SK-N-SH (cell line): Measurements from ENCODE around the gene MRFAP1L1. TPM values are rescaled to one million over a fixed set of nuclear protein-coding genes. Genes with fewer than 3 reads are reported as not detected.

Source experiments
- CTCF ChIA-PET: fragments of 300-600, 350-600 bp; formaldehyde crosslinking; extraction: SDS; loops from one replicate; lab custom pipeline; 2021; lab: Yijun Ruan, JAX
- POLR2A ChIA-PET: fragments of 350-600 bp; sonication (Branson Sonifier 250); formaldehyde crosslinking; extraction: SDS; loops from one replicate; lab custom pipeline; 2020; ENCODE audit warnings: antibody characterized with exemption, inconsistent platforms; lab: Yijun Ruan, JAX
- DNase-seq: peaks from one replicate; pipeline ENCODE4 v3.0.0; 2012
- H2AFZ ChIP-seq: fragments of 200-600 bp; sonication (generic); 2 replicates; pipeline ENCODE4 v1.8.1; 2016; ENCODE audit warnings: antibody characterized with exemption, mild to moderate bottlenecking, low read depth
- H3F3A ChIP-seq: fragments of 200-600 bp; sonication (generic); replicated peaks from 2 replicates; pipeline ENCODE3; 2016; ENCODE audit warnings: antibody characterized with exemption, mild to moderate bottlenecking; ENCODE audit not compliant: insufficient read depth
- H3K27ac ChIP-seq, 2 experiments: fragments of 200-500 bp in 1 of 2; fragments of 200-600 bp in 1 of 2; sonication (Bioruptor generic) in 1 of 2; sonication (generic), shearing (Covaris generic) in 1 of 2; 2 replicates each; pipeline versions ENCODE4 v1.5.1 to v1.6.1; 2014 to 2016; ENCODE audit warnings: low read depth in 2 of 2, inconsistent platforms in 1 of 2, low read length in 1 of 2, mild to moderate bottlenecking in 1 of 2, mixed read lengths in 1 of 2
- H3K27me3 ChIP-seq: fragments of 200-600 bp; sonication (generic), shearing (Covaris generic); 2 replicates; pipeline ENCODE4 v1.6.1; 2016; ENCODE audit warnings: mixed run types; ENCODE audit not compliant: insufficient read depth
- H3K36me3 ChIP-seq, 2 experiments: fragments of 200-500 bp in 1 of 2; fragments of 200-600 bp in 1 of 2; sonication (Bioruptor generic) in 1 of 2; sonication (generic) in 1 of 2; replicated peaks in 1 of 2; 2 replicates each; pipeline versions ENCODE3 to v1.5.1; 2014 to 2016; ENCODE audit warnings: low read length in 1 of 2, mild to moderate bottlenecking in 1 of 2; ENCODE audit not compliant: insufficient read depth in 2 of 2, control insufficient read depth in 1 of 2
- H3K4me1 ChIP-seq, 2 experiments: fragments of 200-500 bp in 1 of 2; fragments of 200-600 bp in 1 of 2; sonication (Bioruptor generic) in 1 of 2; sonication (generic), shearing (Covaris generic) in 1 of 2; 2 replicates each; pipeline versions ENCODE4 v1.5.1 to v1.6.1; 2014 to 2016; ENCODE audit warnings: low read depth in 1 of 2, low read length in 1 of 2, mixed run types in 1 of 2; ENCODE audit not compliant: insufficient read depth in 2 of 2, control insufficient read depth in 1 of 2
- H3K4me2 ChIP-seq: fragments of 200-600 bp; sonication (generic), shearing (Covaris generic); 2 replicates; pipeline ENCODE4 v1.6.1; 2017; ENCODE audit warnings: mixed run types
- H3K4me3 ChIP-seq, 2 experiments: fragments of 200-500 bp in 1 of 2; fragments of 200-600 bp in 1 of 2; sonication (Bioruptor generic) in 1 of 2; sonication (generic), shearing (Covaris generic) in 1 of 2; 2 replicates each; pipeline versions ENCODE4 v1.5.1 to v1.8.1; 2014 to 2016; ENCODE audit warnings: low read depth in 2 of 2, inconsistent platforms in 1 of 2, low read length in 1 of 2, mild to moderate bottlenecking in 1 of 2, mixed read lengths in 1 of 2, moderate library complexity in 1 of 2
- H3K79me2 ChIP-seq: fragments of 200-600 bp; sonication (generic); 2 replicates; pipeline ENCODE4 v1.8.1; 2017; ENCODE audit warnings: mild to moderate bottlenecking; ENCODE audit not compliant: insufficient read depth
- H3K9ac ChIP-seq: fragments of 200-600 bp; sonication (generic); 2 replicates; pipeline ENCODE4 v1.6.1; 2017; ENCODE audit warnings: mixed run types
- H3K9me2 ChIP-seq: fragments of 200-600 bp; sonication (generic); 2 replicates; pipeline ENCODE4 v1.6.1; 2017; ENCODE audit warnings: mixed run types
- H3K9me3 ChIP-seq: fragments of 200-600 bp; sonication (generic); 2 replicates; pipeline ENCODE4 v1.6.1; 2017; ENCODE audit warnings: mixed run types, mild to moderate bottlenecking, moderate library complexity
- H4K20me1 ChIP-seq: fragments of 200-600 bp; sonication (generic); 2 replicates; pipeline ENCODE4 v1.6.1; 2017; ENCODE audit warnings: mild to moderate bottlenecking, mixed run types; ENCODE audit not compliant: insufficient read depth
- CHD2 ChIP-seq: fragments of 150-350 bp; IDR thresholded peaks from 2 replicates; pipeline ENCODE4 v1.6.1; 2018; ENCODE audit warnings: low read length; ENCODE audit not compliant: partially characterized antibody
- CTCF ChIP-seq: fragments of 200-600 bp; sonication (generic); IDR thresholded peaks from 2 replicates; pipeline ENCODE4 v1.6.1; 2017; ENCODE audit warnings: antibody characterized with exemption, mild to moderate bottlenecking, moderate library complexity
- ELF1 ChIP-seq: IDR thresholded peaks from 2 replicates; pipeline ENCODE4 v1.4.0; 2012
- EZH2phosphoT487 ChIP-seq: fragments of 200-600 bp; sonication (generic); IDR thresholded peaks from 2 replicates; pipeline ENCODE4 v1.6.1; 2017; ENCODE audit warnings: low read depth, mixed run types, mild to moderate bottlenecking, antibody characterized with exemption, moderate library complexity, borderline replicate concordance
- GABPA ChIP-seq: IDR thresholded peaks from 2 replicates; pipeline ENCODE4 v1.4.0; 2012; ENCODE audit warnings: low read depth, mild to moderate bottlenecking
- MAX ChIP-seq: IDR thresholded peaks from 2 replicates; pipeline ENCODE4 v1.4.0; 2012; ENCODE audit warnings: low read depth
- MXI1 ChIP-seq: IDR thresholded peaks from 2 replicates; pipeline ENCODE4 v1.6.1; 2012; ENCODE audit warnings: mild to moderate bottlenecking, low read depth, low read length, improper control_type of control experiment
- NFIC ChIP-seq: IDR thresholded peaks from 2 replicates; pipeline ENCODE4 v1.4.0; 2012; ENCODE audit warnings: borderline replicate concordance
- RCOR1 ChIP-seq: fragments of 150-350 bp; IDR thresholded peaks from 2 replicates; pipeline ENCODE4 v1.6.1; 2017; ENCODE audit warnings: antibody characterized with exemption, low read length
- REST ChIP-seq: IDR thresholded peaks from 2 replicates; pipeline ENCODE4 v1.6.1; 2012; ENCODE audit warnings: mild to moderate bottlenecking, low read depth, low read length, moderate library complexity
- RFX5 ChIP-seq: IDR thresholded peaks from 2 replicates; pipeline ENCODE4 v1.6.1; 2012; ENCODE audit warnings: mild to moderate bottlenecking, improper control_type of control experiment, low read length
- TCF12 ChIP-seq: IDR thresholded peaks from 2 replicates; pipeline ENCODE4 v1.4.0; 2012
- TEAD4 ChIP-seq: IDR thresholded peaks from 2 replicates; pipeline ENCODE4 v1.4.0; 2012; ENCODE audit warnings: mild to moderate bottlenecking, borderline replicate concordance; ENCODE audit not compliant: insufficient read depth
- USF1 ChIP-seq: IDR thresholded peaks from 2 replicates; pipeline ENCODE4 v1.4.0; 2012; ENCODE audit warnings: low read depth, borderline replicate concordance
- USF2 ChIP-seq: fragments of 150-350 bp; IDR thresholded peaks from 2 replicates; pipeline ENCODE4 v1.6.1; 2017; ENCODE audit warnings: antibody characterized with exemption, low read length, low read depth, borderline replicate concordance
- YY1 ChIP-seq: IDR thresholded peaks from 2 replicates; pipeline ENCODE4 v1.4.0; 2012; ENCODE audit warnings: low read depth, mild to moderate bottlenecking
- WGBS: methylation state at CpG from one replicate; pipeline ENCODE4 v1.1.6; 2017; ENCODE audit warnings: low lambda C conversion rate; 5-methylcytosine and 5-hydroxymethylcytosine counted together
- polyA plus RNA-seq, 3 experiments: library from polyadenylated mRNA; depleted of rRNA; stranded (reverse); fragments of >200 nt; gene quantifications; 2 replicates each; pipeline ENCODE4 v1.2.3, GENCODE V29; 2012

The MRFAP1L1 gene
- polyA plus RNA-seq, 1 of the 3 experiments (the other 2 are of a cell fraction): 60.3 TPM

- WGBS: 93% methylated on average over 3 of the region's 3 CpGs
- Histone ChIP-seq H3K9me3 (no peaks in the 10 kb centered on the region), H2AFZ (no peak overlapping the region), H4K20me1 (no peaks in the 10 kb centered on the region), H3K36me3 (no peaks in the 10 kb centered on the region), H3K79me2 (no peaks in the 10 kb centered on the region), H3K27me3 (no peaks in the 10 kb centered on the region), H3K4me2 (no peak overlapping the region), H3K9ac (no peak overlapping the region), H3F3A (no peaks in the 10 kb centered on the region), H3K27ac (no peak overlapping the region), H3K4me3 (no peak overlapping the region), H3K9me2 (no peaks in the 10 kb centered on the region), H3K4me1 (peaks cover 0 to 3% of the 10 kb centered on the region in 2 experiments; a peak in 1 of 4 replicates)
- CTCF ChIA-PET: no interaction called here
- POLR2A ChIA-PET: no interaction called here
- TF ChIP-seq RFX5 (no peak), REST (no peak), GABPA (no peak), MXI1 (no peak), MAX (no peak), EZH2phosphoT487 (no peak), USF1 (no peak), YY1 (no peak), TEAD4 (no peak), TCF12 (no peak), CTCF (no peak), ELF1 (no peak), RCOR1 (no peak), CHD2 (no peak), NFIC (no peak), USF2 (no peak)
- DNase-seq: no peak
Measured at GRCh38 chr4:6660430-6660829, 49.2 kb downstream of the MRFAP1L1 start.
